Liver (tissue), 3 donors: ENCODE results near the gene BOD1L1.

Experiments used
- EGR1 ChIP-seq, 2 donors: IDR thresholded peaks; 2 replicates each; pipeline ENCODE4 v1.6.1; 2016 to 2018; ENCODE audit warnings: antibody characterized with exemption in 2 of 2, low read depth in 2 of 2
- GABPA ChIP-seq, 2 donors: IDR thresholded peaks in 1 of 2; conservative IDR thresholded peaks in 1 of 2; 2 replicates each; pipeline ENCODE4 v1.6.1; 2016; ENCODE audit warnings: antibody characterized with exemption in 2 of 2, mild to moderate bottlenecking in 1 of 2, moderate library complexity in 1 of 2
- RAD21 ChIP-seq, 2 donors: IDR thresholded peaks; 2 replicates each; pipeline ENCODE4 v1.6.1; 2016; ENCODE audit warnings: antibody characterized with exemption in 2 of 2, mild to moderate bottlenecking in 2 of 2
- SP1 ChIP-seq: IDR thresholded peaks from 2 replicates; pipeline ENCODE4 v1.6.1; 2018; ENCODE audit warnings: antibody characterized with exemption, mild to moderate bottlenecking
- TAF1 ChIP-seq: conservative IDR thresholded peaks from 2 replicates; pipeline ENCODE4 v1.6.1; 2016; ENCODE audit warnings: antibody characterized with exemption, mild to moderate bottlenecking
- YY1 ChIP-seq: IDR thresholded peaks from 2 replicates; pipeline ENCODE4 v1.6.1; 2016; ENCODE audit warnings: antibody characterized with exemption, mild to moderate bottlenecking
- TF ChIP-seq, protein P1 (sequence below): fragments of 150-350 bp; IDR thresholded peaks from 2 replicates; pipeline ENCODE4 v1.5.1; 2017; ENCODE audit warnings: improper control_type of control experiment, low read depth, low read length; ENCODE audit not compliant: missing input control
- donor health status: healthy.
- donor health status: healthy.

- TF ChIP-seq, protein P1, sequence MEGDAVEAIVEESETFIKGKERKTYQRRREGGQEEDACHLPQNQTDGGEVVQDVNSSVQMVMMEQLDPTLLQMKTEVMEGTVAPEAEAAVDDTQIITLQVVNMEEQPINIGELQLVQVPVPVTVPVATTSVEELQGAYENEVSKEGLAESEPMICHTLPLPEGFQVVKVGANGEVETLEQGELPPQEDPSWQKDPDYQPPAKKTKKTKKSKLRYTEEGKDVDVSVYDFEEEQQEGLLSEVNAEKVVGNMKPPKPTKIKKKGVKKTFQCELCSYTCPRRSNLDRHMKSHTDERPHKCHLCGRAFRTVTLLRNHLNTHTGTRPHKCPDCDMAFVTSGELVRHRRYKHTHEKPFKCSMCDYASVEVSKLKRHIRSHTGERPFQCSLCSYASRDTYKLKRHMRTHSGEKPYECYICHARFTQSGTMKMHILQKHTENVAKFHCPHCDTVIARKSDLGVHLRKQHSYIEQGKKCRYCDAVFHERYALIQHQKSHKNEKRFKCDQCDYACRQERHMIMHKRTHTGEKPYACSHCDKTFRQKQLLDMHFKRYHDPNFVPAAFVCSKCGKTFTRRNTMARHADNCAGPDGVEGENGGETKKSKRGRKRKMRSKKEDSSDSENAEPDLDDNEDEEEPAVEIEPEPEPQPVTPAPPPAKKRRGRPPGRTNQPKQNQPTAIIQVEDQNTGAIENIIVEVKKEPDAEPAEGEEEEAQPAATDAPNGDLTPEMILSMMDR: no peak
- TF ChIP-seq GABPA (IDR thresholded peaks at IDR 0.05 in 1 of 2, conservative IDR thresholded peaks at IDR 0.05 in 1 of 2) (no peak), SP1 (no peak), RAD21 (IDR thresholded peaks at IDR 0.05) (no peak), YY1 (no peak), EGR1 (IDR thresholded peaks at IDR 0.05; ENCODE audit: low read depth in 2 of 2) (no peak), TAF1 (no peak)
Observed at GRCh38 chr4:13599159-13599558, 28.4 kb downstream of the BOD1L1 start.
